SK-N-SH (cell line): ENCODE results near the gene ARHGEF40. TPM values are rescaled to one million over a fixed set of nuclear protein-coding genes. Genes with fewer than 3 reads are reported as not detected.

Experiments used
- CTCF ChIA-PET: fragments of 300-600, 350-600 bp; formaldehyde crosslinking; extraction: SDS; loops from one replicate; lab custom pipeline; 2021; lab: Yijun Ruan, JAX
- POLR2A ChIA-PET: fragments of 350-600 bp; sonication (Branson Sonifier 250); formaldehyde crosslinking; extraction: SDS; loops from one replicate; lab custom pipeline; 2020; ENCODE audit warnings: antibody characterized with exemption, inconsistent platforms; lab: Yijun Ruan, JAX
- DNase-seq: peaks from one replicate; pipeline ENCODE4 v3.0.0; 2012
- H2AFZ ChIP-seq: fragments of 200-600 bp; sonication (generic); 2 replicates; pipeline ENCODE4 v1.8.1; 2016; ENCODE audit warnings: antibody characterized with exemption, mild to moderate bottlenecking, low read depth
- H3F3A ChIP-seq: fragments of 200-600 bp; sonication (generic); replicated peaks from 2 replicates; pipeline ENCODE3; 2016; ENCODE audit warnings: antibody characterized with exemption, mild to moderate bottlenecking; ENCODE audit not compliant: insufficient read depth
- H3K27ac ChIP-seq, 2 experiments: fragments of 200-500 bp in 1 of 2; fragments of 200-600 bp in 1 of 2; sonication (Bioruptor generic) in 1 of 2; sonication (generic), shearing (Covaris generic) in 1 of 2; 2 replicates each; pipeline versions ENCODE4 v1.5.1 to v1.6.1; 2014 to 2016; ENCODE audit warnings: low read depth in 2 of 2, inconsistent platforms in 1 of 2, low read length in 1 of 2, mild to moderate bottlenecking in 1 of 2, mixed read lengths in 1 of 2
- H3K27me3 ChIP-seq: fragments of 200-600 bp; sonication (generic), shearing (Covaris generic); 2 replicates; pipeline ENCODE4 v1.6.1; 2016; ENCODE audit warnings: mixed run types; ENCODE audit not compliant: insufficient read depth
- H3K36me3 ChIP-seq, 2 experiments: fragments of 200-500 bp in 1 of 2; fragments of 200-600 bp in 1 of 2; sonication (Bioruptor generic) in 1 of 2; sonication (generic) in 1 of 2; replicated peaks in 1 of 2; 2 replicates each; pipeline versions ENCODE3 to v1.5.1; 2014 to 2016; ENCODE audit warnings: low read length in 1 of 2, mild to moderate bottlenecking in 1 of 2; ENCODE audit not compliant: insufficient read depth in 2 of 2, control insufficient read depth in 1 of 2
- H3K4me1 ChIP-seq, 2 experiments: fragments of 200-500 bp in 1 of 2; fragments of 200-600 bp in 1 of 2; sonication (Bioruptor generic) in 1 of 2; sonication (generic), shearing (Covaris generic) in 1 of 2; 2 replicates each; pipeline versions ENCODE4 v1.5.1 to v1.6.1; 2014 to 2016; ENCODE audit warnings: low read depth in 1 of 2, low read length in 1 of 2, mixed run types in 1 of 2; ENCODE audit not compliant: insufficient read depth in 2 of 2, control insufficient read depth in 1 of 2
- H3K4me2 ChIP-seq: fragments of 200-600 bp; sonication (generic), shearing (Covaris generic); 2 replicates; pipeline ENCODE4 v1.6.1; 2017; ENCODE audit warnings: mixed run types
- H3K4me3 ChIP-seq, 2 experiments: fragments of 200-500 bp in 1 of 2; fragments of 200-600 bp in 1 of 2; sonication (Bioruptor generic) in 1 of 2; sonication (generic), shearing (Covaris generic) in 1 of 2; 2 replicates each; pipeline versions ENCODE4 v1.5.1 to v1.8.1; 2014 to 2016; ENCODE audit warnings: low read depth in 2 of 2, inconsistent platforms in 1 of 2, low read length in 1 of 2, mild to moderate bottlenecking in 1 of 2, mixed read lengths in 1 of 2, moderate library complexity in 1 of 2
- H3K79me2 ChIP-seq: fragments of 200-600 bp; sonication (generic); 2 replicates; pipeline ENCODE4 v1.8.1; 2017; ENCODE audit warnings: mild to moderate bottlenecking; ENCODE audit not compliant: insufficient read depth
- H3K9ac ChIP-seq: fragments of 200-600 bp; sonication (generic); 2 replicates; pipeline ENCODE4 v1.6.1; 2017; ENCODE audit warnings: mixed run types
- H3K9me2 ChIP-seq: fragments of 200-600 bp; sonication (generic); 2 replicates; pipeline ENCODE4 v1.6.1; 2017; ENCODE audit warnings: mixed run types
- H3K9me3 ChIP-seq: fragments of 200-600 bp; sonication (generic); 2 replicates; pipeline ENCODE4 v1.6.1; 2017; ENCODE audit warnings: mixed run types, mild to moderate bottlenecking, moderate library complexity
- H4K20me1 ChIP-seq: fragments of 200-600 bp; sonication (generic); 2 replicates; pipeline ENCODE4 v1.6.1; 2017; ENCODE audit warnings: mild to moderate bottlenecking, mixed run types; ENCODE audit not compliant: insufficient read depth
- GABPA ChIP-seq: IDR thresholded peaks from 2 replicates; pipeline ENCODE4 v1.4.0; 2012; ENCODE audit warnings: low read depth, mild to moderate bottlenecking
- GATA2 ChIP-seq: sonication (generic); formaldehyde crosslinking; IDR thresholded peaks from 2 replicates; pipeline ENCODE4 v1.5.0; 2020; ENCODE audit warnings: mild to moderate bottlenecking, missing genetic modification reagents
- JUND ChIP-seq: IDR thresholded peaks from 2 replicates; pipeline ENCODE4 v1.4.0; 2012
- MEF2A ChIP-seq: IDR thresholded peaks from 2 replicates; pipeline ENCODE4 v1.4.0; 2012; ENCODE audit warnings: low read depth, borderline replicate concordance
- MXI1 ChIP-seq: IDR thresholded peaks from 2 replicates; pipeline ENCODE4 v1.6.1; 2012; ENCODE audit warnings: mild to moderate bottlenecking, low read depth, low read length, improper control_type of control experiment
- NRF1 ChIP-seq: IDR thresholded peaks from 2 replicates; pipeline ENCODE4 v1.6.1; 2012; ENCODE audit warnings: low read depth, mild to moderate bottlenecking, low read length
- RFX5 ChIP-seq: IDR thresholded peaks from 2 replicates; pipeline ENCODE4 v1.6.1; 2012; ENCODE audit warnings: mild to moderate bottlenecking, improper control_type of control experiment, low read length
- SIN3A ChIP-seq: IDR thresholded peaks from 2 replicates; pipeline ENCODE4 v1.6.1; 2012; ENCODE audit warnings: low read depth, mild to moderate bottlenecking, low read length, moderate library complexity, borderline replicate concordance
- SMC3 ChIP-seq: IDR thresholded peaks from 2 replicates; pipeline ENCODE4 v1.6.1; 2012; ENCODE audit warnings: low read depth, low read length, improper control_type of control experiment
- TEAD4 ChIP-seq: IDR thresholded peaks from 2 replicates; pipeline ENCODE4 v1.4.0; 2012; ENCODE audit warnings: mild to moderate bottlenecking, borderline replicate concordance; ENCODE audit not compliant: insufficient read depth
- YY1 ChIP-seq: IDR thresholded peaks from 2 replicates; pipeline ENCODE4 v1.4.0; 2012; ENCODE audit warnings: low read depth, mild to moderate bottlenecking
- WGBS: methylation state at CpG from one replicate; pipeline ENCODE4 v1.1.6; 2017; ENCODE audit warnings: low lambda C conversion rate; 5-methylcytosine and 5-hydroxymethylcytosine counted together
- polyA plus RNA-seq, 3 experiments: library from polyadenylated mRNA; depleted of rRNA; stranded (reverse); fragments of >200 nt; gene quantifications; 2 replicates each; pipeline ENCODE4 v1.2.3, GENCODE V29; 2012
- TF ChIP-seq, protein P1 (sequence below): IDR thresholded peaks from 2 replicates; pipeline ENCODE4 v1.4.0; 2012; ENCODE audit warnings: low read depth, borderline replicate concordance
- TF ChIP-seq, protein P2 (sequence below): IDR thresholded peaks from 2 replicates; pipeline ENCODE4 v1.6.1; 2012; ENCODE audit warnings: mild to moderate bottlenecking, low read depth, low read length, moderate library complexity
- TF ChIP-seq, protein P3 (sequence below): fragments of 200-600 bp; sonication (generic); IDR thresholded peaks from 2 replicates; pipeline ENCODE4 v1.6.1; 2017; ENCODE audit warnings: antibody characterized with exemption, mild to moderate bottlenecking, moderate library complexity
- TF ChIP-seq, protein P4 (sequence below): IDR thresholded peaks from 2 replicates; pipeline ENCODE4 v1.4.0; 2012; ENCODE audit warnings: low read depth, borderline replicate concordance

ARHGEF40 gene
- polyA plus RNA-seq, 1 of the 3 experiments (the other 2 are of a cell fraction): 58.8 TPM

DNA sequence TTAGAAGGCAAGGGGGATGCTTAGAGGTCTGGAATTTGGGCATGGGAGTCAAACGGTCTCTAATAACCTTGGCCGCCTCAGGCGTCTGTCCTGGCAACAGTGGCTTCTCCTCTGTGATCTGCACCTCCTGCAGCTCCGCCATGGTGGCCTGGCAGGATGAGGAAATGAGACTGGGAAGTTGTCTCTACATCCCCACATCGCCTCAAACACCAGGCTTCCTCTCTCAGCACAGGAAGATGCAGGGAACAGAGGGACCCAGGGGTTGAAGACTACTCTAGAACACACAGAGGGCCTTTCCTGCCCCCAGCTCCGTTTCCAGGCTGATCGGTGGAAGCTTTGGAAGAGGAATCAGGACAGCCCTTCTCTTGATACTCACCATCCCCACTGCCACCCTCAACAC, 46.9 kb upstream of the ARHGEF40 start:
- Histone ChIP-seq H3K9me2 (no peaks in the 10 kb centered on the region), H3K9ac (no peak overlapping the region), H3K27ac (no peak overlapping the region), H3K27me3 (no peaks in the 10 kb centered on the region), H3K9me3 (no peaks in the 10 kb centered on the region), H4K20me1 (no peaks in the 10 kb centered on the region), H3K36me3 (no peaks in the 10 kb centered on the region), H3K79me2 (no peaks in the 10 kb centered on the region), H3K4me1 (peaks cover 0 to 10% of the 10 kb centered on the region in 2 experiments; a peak in 1 of 4 replicates), H3K4me2 (no peak overlapping the region), H3K4me3 (no peak overlapping the region), H2AFZ (no peak overlapping the region), H3F3A (no peaks in the 10 kb centered on the region)
- 91% methylated on average over 7 of the region's 7 CpGs for WGBS
- no peak for TF ChIP-seq YY1
- TF ChIP-seq, protein P1, sequence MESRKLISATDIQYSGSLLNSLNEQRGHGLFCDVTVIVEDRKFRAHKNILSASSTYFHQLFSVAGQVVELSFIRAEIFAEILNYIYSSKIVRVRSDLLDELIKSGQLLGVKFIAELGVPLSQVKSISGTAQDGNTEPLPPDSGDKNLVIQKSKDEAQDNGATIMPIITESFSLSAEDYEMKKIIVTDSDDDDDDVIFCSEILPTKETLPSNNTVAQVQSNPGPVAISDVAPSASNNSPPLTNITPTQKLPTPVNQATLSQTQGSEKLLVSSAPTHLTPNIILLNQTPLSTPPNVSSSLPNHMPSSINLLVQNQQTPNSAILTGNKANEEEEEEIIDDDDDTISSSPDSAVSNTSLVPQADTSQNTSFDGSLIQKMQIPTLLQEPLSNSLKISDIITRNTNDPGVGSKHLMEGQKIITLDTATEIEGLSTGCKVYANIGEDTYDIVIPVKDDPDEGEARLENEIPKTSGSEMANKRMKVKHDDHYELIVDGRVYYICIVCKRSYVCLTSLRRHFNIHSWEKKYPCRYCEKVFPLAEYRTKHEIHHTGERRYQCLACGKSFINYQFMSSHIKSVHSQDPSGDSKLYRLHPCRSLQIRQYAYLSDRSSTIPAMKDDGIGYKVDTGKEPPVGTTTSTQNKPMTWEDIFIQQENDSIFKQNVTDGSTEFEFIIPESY: no peak
- TF ChIP-seq NRF1: no peak
- no peak for TF ChIP-seq MEF2A
- TF ChIP-seq GABPA: no peak
- TF ChIP-seq MXI1: no peak
- TF ChIP-seq, protein P2, sequence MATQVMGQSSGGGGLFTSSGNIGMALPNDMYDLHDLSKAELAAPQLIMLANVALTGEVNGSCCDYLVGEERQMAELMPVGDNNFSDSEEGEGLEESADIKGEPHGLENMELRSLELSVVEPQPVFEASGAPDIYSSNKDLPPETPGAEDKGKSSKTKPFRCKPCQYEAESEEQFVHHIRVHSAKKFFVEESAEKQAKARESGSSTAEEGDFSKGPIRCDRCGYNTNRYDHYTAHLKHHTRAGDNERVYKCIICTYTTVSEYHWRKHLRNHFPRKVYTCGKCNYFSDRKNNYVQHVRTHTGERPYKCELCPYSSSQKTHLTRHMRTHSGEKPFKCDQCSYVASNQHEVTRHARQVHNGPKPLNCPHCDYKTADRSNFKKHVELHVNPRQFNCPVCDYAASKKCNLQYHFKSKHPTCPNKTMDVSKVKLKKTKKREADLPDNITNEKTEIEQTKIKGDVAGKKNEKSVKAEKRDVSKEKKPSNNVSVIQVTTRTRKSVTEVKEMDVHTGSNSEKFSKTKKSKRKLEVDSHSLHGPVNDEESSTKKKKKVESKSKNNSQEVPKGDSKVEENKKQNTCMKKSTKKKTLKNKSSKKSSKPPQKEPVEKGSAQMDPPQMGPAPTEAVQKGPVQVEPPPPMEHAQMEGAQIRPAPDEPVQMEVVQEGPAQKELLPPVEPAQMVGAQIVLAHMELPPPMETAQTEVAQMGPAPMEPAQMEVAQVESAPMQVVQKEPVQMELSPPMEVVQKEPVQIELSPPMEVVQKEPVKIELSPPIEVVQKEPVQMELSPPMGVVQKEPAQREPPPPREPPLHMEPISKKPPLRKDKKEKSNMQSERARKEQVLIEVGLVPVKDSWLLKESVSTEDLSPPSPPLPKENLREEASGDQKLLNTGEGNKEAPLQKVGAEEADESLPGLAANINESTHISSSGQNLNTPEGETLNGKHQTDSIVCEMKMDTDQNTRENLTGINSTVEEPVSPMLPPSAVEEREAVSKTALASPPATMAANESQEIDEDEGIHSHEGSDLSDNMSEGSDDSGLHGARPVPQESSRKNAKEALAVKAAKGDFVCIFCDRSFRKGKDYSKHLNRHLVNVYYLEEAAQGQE: no peak
- no peak for TF ChIP-seq TEAD4
- no peak for TF ChIP-seq RFX5
- ChIA-PET POLR2A (interaction anchor here (2.1 kb wide), 1 partner anchor 8 kb away, joined by 11 read pairs; no protein-coding TSS in a partner anchor), CTCF (interaction anchor here (1.3 to 18.2 kb wide), 5 partner anchors 8 to 78 kb away, joined by 6 to 555 read pairs (median 36); partner anchors contain the start of genes RNASE7, TMEM253 and ZNF219)
- no peak for DNase-seq

DNA sequence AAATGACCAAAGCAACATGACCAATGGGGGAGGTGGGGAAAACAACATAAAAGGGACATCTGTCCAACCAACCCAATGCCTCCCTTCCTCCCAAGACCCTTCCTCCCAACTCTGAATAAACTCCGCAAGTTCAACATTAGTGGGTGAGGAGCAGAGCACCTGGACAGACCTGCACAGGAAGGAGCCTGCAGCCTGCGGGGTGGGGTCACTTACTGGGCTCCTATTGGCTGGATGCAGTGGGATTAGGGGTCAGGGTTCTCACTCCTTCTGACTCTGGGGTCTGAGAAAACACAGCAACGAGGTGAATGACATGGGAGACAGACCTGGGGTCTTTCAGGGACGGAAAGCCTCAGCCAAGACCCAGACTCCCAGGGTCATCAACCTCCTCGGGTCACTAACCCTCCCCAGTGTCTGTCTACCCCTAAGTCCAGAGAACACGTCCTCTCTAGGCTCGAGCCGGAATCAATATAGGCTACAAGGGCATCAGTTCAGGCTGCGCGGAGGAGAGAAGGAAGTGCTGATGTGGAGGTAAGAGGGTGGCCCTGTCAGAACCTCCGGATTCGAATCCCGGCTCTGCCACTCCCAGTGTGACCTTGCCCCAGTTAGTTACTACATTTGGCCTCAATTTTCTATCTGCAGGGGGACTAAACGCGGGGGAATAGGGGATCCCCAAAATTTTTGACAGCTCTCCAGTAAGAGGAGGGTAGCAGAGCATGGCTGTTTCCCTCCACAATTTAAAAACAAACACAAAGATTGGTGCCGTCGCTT, 46.1 kb upstream of the ARHGEF40 start:
- WGBS: 82% methylated on average over 17 of the region's 17 CpGs
- peak overlapping the region; percentile 56 to 68; a peak in 3 of 4 replicates for H3K4me3 ChIP-seq
- no peak overlapping the region for H3K27ac ChIP-seq
- H3K36me3 ChIP-seq: no peaks in the 10 kb centered on the region
- H3F3A ChIP-seq: no peaks in the 10 kb centered on the region
- H3K27me3 ChIP-seq: no peaks in the 10 kb centered on the region
- peaks cover 0 to 10% of the 10 kb centered on the region in 2 experiments; a peak in 1 of 4 replicates for H3K4me1 ChIP-seq
- H3K9ac ChIP-seq: no peak overlapping the region
- no peaks in the 10 kb centered on the region for H3K9me3 ChIP-seq
- ChIA-PET CTCF (interaction anchor here (1.0 to 18.2 kb wide), 6 partner anchors 9 to 77 kb away, joined by 3 to 555 read pairs (median 21); partner anchors contain the start of genes RNASE7, TMEM253 and ZNF219), POLR2A (interaction anchor here (2.1 kb wide), 1 partner anchor 8 kb away, joined by 11 read pairs; no protein-coding TSS in a partner anchor)
- no peak for DNase-seq
- no peaks in the 10 kb centered on the region for H3K9me2 ChIP-seq
- H4K20me1 ChIP-seq: no peaks in the 10 kb centered on the region
- peak overlapping the region; percentile 89 for H3K4me2 ChIP-seq
- H3K79me2 ChIP-seq: no peaks in the 10 kb centered on the region
- peak overlapping the region; percentile 91 for H2AFZ ChIP-seq
- TF ChIP-seq, protein P3, sequence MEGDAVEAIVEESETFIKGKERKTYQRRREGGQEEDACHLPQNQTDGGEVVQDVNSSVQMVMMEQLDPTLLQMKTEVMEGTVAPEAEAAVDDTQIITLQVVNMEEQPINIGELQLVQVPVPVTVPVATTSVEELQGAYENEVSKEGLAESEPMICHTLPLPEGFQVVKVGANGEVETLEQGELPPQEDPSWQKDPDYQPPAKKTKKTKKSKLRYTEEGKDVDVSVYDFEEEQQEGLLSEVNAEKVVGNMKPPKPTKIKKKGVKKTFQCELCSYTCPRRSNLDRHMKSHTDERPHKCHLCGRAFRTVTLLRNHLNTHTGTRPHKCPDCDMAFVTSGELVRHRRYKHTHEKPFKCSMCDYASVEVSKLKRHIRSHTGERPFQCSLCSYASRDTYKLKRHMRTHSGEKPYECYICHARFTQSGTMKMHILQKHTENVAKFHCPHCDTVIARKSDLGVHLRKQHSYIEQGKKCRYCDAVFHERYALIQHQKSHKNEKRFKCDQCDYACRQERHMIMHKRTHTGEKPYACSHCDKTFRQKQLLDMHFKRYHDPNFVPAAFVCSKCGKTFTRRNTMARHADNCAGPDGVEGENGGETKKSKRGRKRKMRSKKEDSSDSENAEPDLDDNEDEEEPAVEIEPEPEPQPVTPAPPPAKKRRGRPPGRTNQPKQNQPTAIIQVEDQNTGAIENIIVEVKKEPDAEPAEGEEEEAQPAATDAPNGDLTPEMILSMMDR: no peak
- TF ChIP-seq, protein P1: no peak
- TF ChIP-seq, protein P4, sequence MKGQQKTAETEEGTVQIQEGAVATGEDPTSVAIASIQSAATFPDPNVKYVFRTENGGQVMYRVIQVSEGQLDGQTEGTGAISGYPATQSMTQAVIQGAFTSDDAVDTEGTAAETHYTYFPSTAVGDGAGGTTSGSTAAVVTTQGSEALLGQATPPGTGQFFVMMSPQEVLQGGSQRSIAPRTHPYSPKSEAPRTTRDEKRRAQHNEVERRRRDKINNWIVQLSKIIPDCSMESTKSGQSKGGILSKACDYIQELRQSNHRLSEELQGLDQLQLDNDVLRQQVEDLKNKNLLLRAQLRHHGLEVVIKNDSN: no peak
- TF ChIP-seq GATA2 (CRISPR knock-in tag): no peak
- no peak for TF ChIP-seq JUND
- TF ChIP-seq SMC3: no peak
- TF ChIP-seq SIN3A: no peak
